Heart left ventricle (tissue), 16 donors: ENCODE data around the gene PTPRD. TPM values are rescaled to one million over a fixed set of nuclear protein-coding genes. Genes with fewer than 3 reads are reported as not detected.

ENCODE experiments used
- ATAC-seq, 4 donors: fragments of 200-7000 bp; cut with Tn5 transposase; one replicate each; pipeline ENCODE4 v1.9.1; 2020 to 2022; ENCODE audit warnings: moderate library complexity in 4 of 4, mild to moderate bottlenecking in 3 of 4, moderate number of reproducible peaks in 1 of 4
- DNase-seq, 5 donors: peaks; one replicate each; pipeline ENCODE4 v3.0.0-alpha.2; 2020
- H3K27ac ChIP-seq, 12 donors: fragments of 200-600 bp; sonication (generic) in 4 of 12; one replicate each; pipeline versions ENCODE4 v1.5.0 to v1.8.0; 2016 to 2022; ENCODE audit warnings: mild to moderate bottlenecking in 2 of 12
- H3K27me3 ChIP-seq, 9 donors: fragments of 200-600 bp; sonication (generic) in 2 of 9; one replicate each; pipeline versions ENCODE4 v1.5.1 to v1.8.0; 2016 to 2022; ENCODE audit warnings: mild to moderate bottlenecking in 3 of 9
- H3K36me3 ChIP-seq, 9 donors: fragments of 200-600 bp; sonication (generic) in 2 of 9; one replicate each; pipeline versions ENCODE4 v1.5.0 to v1.8.0; 2018 to 2022; ENCODE audit warnings: mild to moderate bottlenecking in 2 of 9
- H3K4me1 ChIP-seq, 12 donors: fragments of 200-600 bp; sonication (generic) in 4 of 12; one replicate each; pipeline versions ENCODE4 v1.5.0 to v1.8.0; 2016 to 2022; ENCODE audit warnings: mild to moderate bottlenecking in 3 of 12
- H3K4me3 ChIP-seq, 12 donors: fragments of 200-600 bp; sonication (generic) in 4 of 12; one replicate each; pipeline versions ENCODE4 v1.5.0 to v1.8.0; 2017 to 2022; ENCODE audit warnings: mild to moderate bottlenecking in 9 of 12, moderate library complexity in 4 of 12
- H3K9me3 ChIP-seq, 12 donors: fragments of 200-600 bp; sonication (generic) in 4 of 12; one replicate each; pipeline versions ENCODE4 v1.5.0 to v1.8.0; 2016 to 2022; ENCODE audit warnings: mild to moderate bottlenecking in 1 of 12
- CTCF ChIP-seq, 12 donors: fragments of 200-600 bp; sonication (generic) in 4 of 12; IDR thresholded peaks; one replicate each; pipeline versions ENCODE4 v1.5.0 to v1.8.0; 2018 to 2022; ENCODE audit warnings: antibody characterized with exemption in 12 of 12, mild to moderate bottlenecking in 5 of 12
- POLR2A ChIP-seq, 2 donors: fragments of 450-650 bp; IDR thresholded peaks; one replicate each; pipeline ENCODE4 v1.6.1; 2017; ENCODE audit warnings: antibody characterized with exemption in 2 of 2, mild to moderate bottlenecking in 2 of 2, moderate library complexity in 2 of 2
- WGBS, 4 donors: extraction: QIAGEN DNeasy Blood & Tissue Kit in 2 of 4; methylation state at CpG; one replicate each; pipeline versions ENCODE4 v1.1.5 to v1.1.7; 2013 to 2018; 5-methylcytosine and 5-hydroxymethylcytosine counted together
- intact Hi-C, 10 donors: fragments of 100-400 bp; cut with DNase I; formaldehyde crosslinking; loops; one replicate each; pipeline versions ENCODE4 v1.11.1 to v1.14.2; 2022
- polyA plus RNA-seq, 2 donors: library from polyadenylated mRNA; stranded (reverse); fragments of 200-250 nt; gene quantifications; one replicate each; pipeline ENCODE4 v1.2.3, GENCODE V29; 2013
- total RNA-seq, 9 donors: library from RNA; depleted of rRNA in 2 of 9; stranded (reverse); fragments of >200 nt in 2 of 9; fragmentation: NEBNext Ultra II Directional in 3 of 9; extraction: Animal tissue kit (Norgen Biotek cat#: 25700) in 3 of 9; gene quantifications; one replicate each; pipeline versions ENCODE4 v1.1.0 to v1.2.4, GENCODE V29; 2016 to 2023
- donor health status: ischemic (EF 13 %, LVEDD 7.1; RV severe dilation, severe dysfunction).
- donor health status: healthy with polysubstance abuse.
- donor health status: DM: no; HTN: yes; CAD: no.
- donor health status: DM: no; HTN: no; CAD: no.
- donor health status: ischemic (EF 25% LVEDD 6.9; RV normal size, moderate dysfunction).
- donor health status: ischemic (EF 25% LVEDD 5.7; RV mildly dilated, moderate dysfunction).
- donor health status: healthy.
- donor health status: DM: yes; HTN: yes; CAD: no.
- donor health status: ischemic (EF 35%, LVEDD 5.7; RV mildly dilated, moderate dysfunction).
- donor health status: nonischemic (EF 11% LVEDD 7.7; RV severe dilation, severe dysfunction).
- donor health status: DM: yes; HTN: yes; CAD: no.
- donor health status: PGD.
- donor health status: ischemic (EF 29% LVEDD 5.4; RV normal size, mild dysfunction).
- donor health status: nonischemic (EF 23%, LVEDD 6.1; RV moderate dilation, normal function).

PTPRD gene
- total and polyA plus RNA-seq, 11 donors, result 1.4 to 25.3 (median 15.1) TPM

DNA sequence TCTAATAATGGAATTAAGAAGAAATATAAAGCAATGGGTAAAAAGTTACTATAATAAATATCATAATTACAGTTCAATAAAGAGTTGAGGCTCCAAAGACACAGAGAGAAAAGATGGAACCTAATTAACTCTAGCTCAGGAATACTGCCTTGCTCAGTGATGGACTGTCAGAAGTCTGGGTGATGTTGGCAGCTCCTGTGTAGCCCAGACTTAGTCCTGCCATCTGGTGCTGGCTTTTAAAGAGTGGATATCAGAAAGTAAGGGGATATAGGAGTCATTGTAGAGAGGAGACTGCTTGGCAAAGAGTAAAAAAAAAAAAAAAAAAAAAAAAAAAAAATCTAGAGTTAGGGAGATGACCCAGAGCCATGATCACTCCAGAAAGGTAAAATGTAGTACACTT, 2261.4 kb downstream of the PTPRD start:
- ATAC-seq (no peak), DNase-seq (no peak)
- Histone ChIP-seq H3K27me3 (no peaks in the 10 kb centered on the region), H3K4me3 (no peak overlapping the region), H3K4me1 (peaks cover 0 to 8% (median 0%) of the 10 kb centered on the region in 12 donors), H3K36me3 (no peaks in the 10 kb centered on the region), H3K9me3 (no peaks in the 10 kb centered on the region), H3K27ac (no peak overlapping the region)
- intact Hi-C loops, result loop anchor here in 1 of 10 donors (10.0 kb wide), 1 partner anchor 1037 kb away; no protein-coding TSS in a partner anchor
- no peak for TF ChIP-seq CTCF (IDR thresholded peaks at IDR 0.05)
- no peak for TF ChIP-seq POLR2A (IDR thresholded peaks at IDR 0.05)

- no peaks in the 10 kb centered on the region for H3K27me3 ChIP-seq
- H3K4me3 ChIP-seq, result no peak overlapping the region
- ATAC-seq, result no peak
- intact Hi-C loops, result loop anchor here in 1 of 10 donors (10.0 kb wide), 1 partner anchor 1035 kb away; no protein-coding TSS in a partner anchor
- WGBS, 4 donors, result 58 to 76% (median 65%) methylated on average over 4 of the region's 4 CpGs
- DNase-seq, result no peak
- no peaks in the 10 kb centered on the region for H3K9me3 ChIP-seq
- H3K27ac ChIP-seq, result no peak overlapping the region
- TF ChIP-seq POLR2A (IDR thresholded peaks at IDR 0.05) (no peak), CTCF (IDR thresholded peaks at IDR 0.05) (no peak)
- H3K36me3 ChIP-seq, result no peaks in the 10 kb centered on the region
- H3K4me1 ChIP-seq, result peaks cover 0 to 8% (median 0%) of the 10 kb centered on the region in 12 donors
Observed at GRCh38 chr9:8349901-8350300, 2262.9 kb downstream of the PTPRD start.

GRCh38 chr9:8349376-8349775, 2263.4 kb downstream of the PTPRD start:
- Histone ChIP-seq H3K36me3 (no peaks in the 10 kb centered on the region), H3K4me1 (peaks cover 0 to 8% (median 0%) of the 10 kb centered on the region in 12 donors), H3K27ac (no peak overlapping the region), H3K9me3 (no peaks in the 10 kb centered on the region), H3K27me3 (no peaks in the 10 kb centered on the region), H3K4me3 (no peak overlapping the region)
- intact Hi-C loops, result no loop called here
- 30 to 37% (median 30%) methylated on average over 2 of the region's 2 CpGs for WGBS, 4 donors
- DNase-seq (no peak), ATAC-seq (no peak)
- TF ChIP-seq CTCF (IDR thresholded peaks at IDR 0.05) (no peak), POLR2A (IDR thresholded peaks at IDR 0.05) (no peak)

DNA sequence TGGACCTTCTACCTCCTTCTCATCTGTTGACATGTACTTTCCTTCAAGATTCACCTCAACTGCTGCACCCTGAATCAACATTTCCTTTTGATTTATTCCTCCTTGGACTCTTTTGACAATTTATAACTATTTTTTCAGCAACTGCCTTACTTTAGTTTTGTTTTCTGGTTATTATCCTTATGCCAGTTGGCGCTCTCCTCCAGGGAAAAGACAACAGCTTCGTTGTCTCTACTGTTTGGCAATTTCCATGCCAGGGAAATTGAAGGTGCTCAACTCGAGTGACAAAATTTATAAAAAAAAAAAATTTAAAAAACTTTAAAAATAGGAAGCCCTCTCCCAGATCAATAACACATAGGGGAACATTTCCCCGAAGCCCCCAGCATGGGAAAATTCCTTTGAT, 2264.0 kb downstream of the PTPRD start:
- no peak overlapping the region for H3K27ac ChIP-seq
- H3K36me3 ChIP-seq, result no peaks in the 10 kb centered on the region
- WGBS, 4 donors, result 72 to 81% (median 75%) methylated on average over 4 of the region's 4 CpGs
- intact Hi-C loops, result no loop called here
- ATAC-seq, result no peak
- DNase-seq, result no peak
- no peaks in the 10 kb centered on the region for H3K27me3 ChIP-seq
- H3K4me1 ChIP-seq, result peaks cover 0 to 8% (median 0%) of the 10 kb centered on the region in 12 donors
- no peaks in the 10 kb centered on the region for H3K9me3 ChIP-seq
- no peak for TF ChIP-seq POLR2A (IDR thresholded peaks at IDR 0.05)
- no peak for TF ChIP-seq CTCF (IDR thresholded peaks at IDR 0.05)
- H3K4me3 ChIP-seq, result no peak overlapping the region
